ENCODE data around the gene RPL27. TPM values are rescaled to one million over a fixed set of nuclear protein-coding genes. Genes with fewer than 3 reads are reported as not detected.

The RPL27 gene
- polyA plus RNA-seq, 4 donors, result 1,737 to 4,151 (median 2,370) TPM

DNA sequence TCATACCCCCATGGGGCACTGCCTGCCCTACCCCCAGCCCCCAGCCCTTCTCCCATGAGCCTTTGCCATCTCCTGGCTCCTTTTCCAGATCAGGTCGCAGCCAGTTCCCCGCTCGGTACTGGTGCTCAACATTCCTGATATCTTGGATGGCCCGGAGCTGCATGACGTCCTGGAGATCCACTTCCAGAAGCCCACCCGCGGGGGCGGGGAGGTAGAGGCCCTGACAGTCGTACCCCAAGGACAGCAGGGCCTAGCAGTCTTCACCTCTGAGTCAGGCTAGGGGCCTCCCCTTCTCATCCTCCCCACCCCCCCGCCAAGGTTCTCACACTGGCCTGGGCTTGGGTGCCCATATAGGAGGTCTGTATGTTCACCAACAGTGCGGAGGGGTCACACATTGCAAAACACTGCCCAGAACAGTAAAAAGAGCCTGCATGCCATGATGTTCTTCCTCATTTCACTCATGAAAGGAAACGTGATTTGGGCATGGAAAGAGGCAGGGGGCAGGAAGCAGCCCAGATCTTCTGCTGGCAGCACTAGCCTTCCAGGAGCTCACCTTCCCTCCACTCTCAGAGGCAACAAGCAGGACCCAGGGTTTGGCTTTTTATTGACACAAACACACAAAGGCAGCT lies 15.9 kb downstream of the RPL27 start:
- Histone ChIP-seq H3K36me3 (ENCODE audit: control insufficient read depth in 3 of 3, insufficient read depth in 2 of 3, low read depth in 1 of 3, low read length in 3 of 3) (peaks cover 3 to 69% (median 6%) of the 10 kb centered on the region in 3 donors), H3K4me1 (ENCODE audit: control insufficient read depth in 3 of 3, insufficient read depth in 2 of 3, low read depth in 1 of 3, low read length in 2 of 3) (peaks cover 0 to 27% (median 3%) of the 10 kb centered on the region in 3 donors), H3K9me3 (ENCODE audit: control insufficient read depth in 2 of 2, insufficient read depth in 1 of 2, low read depth in 1 of 2, low read length in 1 of 2) (no peaks in the 10 kb centered on the region), H3K4me3 (ENCODE audit: low read depth in 1 of 3, low read length in 3 of 3) (no peak overlapping the region), H3K27ac (ENCODE audit: low read depth in 1 of 3, low read length in 2 of 3) (peak overlapping the region in 1 of 3 donors; percentile 71), H3K27me3 (ENCODE audit: control insufficient read depth in 3 of 3, insufficient read depth in 3 of 3, low read length in 3 of 3) (no peaks in the 10 kb centered on the region)
- FAIRE-seq, result no peak
- no peak for DNase-seq
- 81 to 93% (median 90%) methylated on average over 12 of the region's 12 CpGs for WGBS, 3 donors

DNA sequence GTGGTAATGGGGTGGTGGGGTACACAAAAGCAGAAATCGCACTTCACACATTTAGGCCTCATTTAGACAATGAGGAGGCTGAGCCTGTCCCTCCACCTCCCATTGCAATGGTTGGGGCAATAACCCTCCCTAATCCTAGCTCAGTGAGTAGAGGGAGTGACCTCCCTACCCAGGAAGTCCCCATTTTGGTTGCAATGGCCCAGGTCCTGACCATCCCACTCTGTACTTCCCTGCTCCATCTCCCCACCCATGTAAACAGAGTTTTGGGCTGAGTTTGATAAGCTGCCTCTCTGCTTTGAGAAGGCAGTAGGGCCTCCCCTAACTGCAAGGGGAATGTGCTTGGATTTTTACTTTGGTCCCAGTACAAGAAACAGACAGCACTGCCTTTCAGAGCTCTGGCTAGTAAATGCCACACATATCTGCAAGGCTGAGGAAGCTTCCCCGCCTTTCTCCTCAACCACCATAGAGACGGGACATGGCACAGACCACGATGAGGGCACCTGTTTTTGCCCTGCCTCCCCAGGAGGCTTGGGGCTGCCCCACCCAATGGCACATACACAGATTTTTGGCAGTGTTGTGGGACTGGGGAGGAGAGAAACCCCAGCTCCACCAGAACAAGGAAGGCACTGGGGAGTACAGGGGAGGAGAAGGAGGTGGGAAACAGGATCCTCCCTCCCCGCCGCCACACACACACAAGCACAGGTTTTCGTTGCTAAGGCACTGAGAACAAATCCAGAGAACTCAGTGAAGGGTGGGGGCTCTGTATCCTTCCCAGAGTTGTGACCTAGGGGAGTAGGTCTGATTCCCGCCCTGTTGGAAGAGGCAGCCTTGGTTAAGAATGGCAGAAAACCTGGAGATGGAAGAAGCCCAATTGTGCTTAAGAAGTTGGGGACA lies 16.7 kb downstream of the RPL27 start:
- Histone ChIP-seq H3K9me3 (ENCODE audit: control insufficient read depth in 2 of 2, insufficient read depth in 1 of 2, low read depth in 1 of 2, low read length in 1 of 2) (no peaks in the 10 kb centered on the region), H3K36me3 (ENCODE audit: control insufficient read depth in 3 of 3, insufficient read depth in 2 of 3, low read depth in 1 of 3, low read length in 3 of 3) (peaks cover 3 to 71% (median 6%) of the 10 kb centered on the region in 3 donors), H3K4me1 (ENCODE audit: control insufficient read depth in 3 of 3, insufficient read depth in 2 of 3, low read depth in 1 of 3, low read length in 2 of 3) (peaks cover 0 to 33% (median 5%) of the 10 kb centered on the region in 3 donors), H3K4me3 (ENCODE audit: low read depth in 1 of 3, low read length in 3 of 3) (no peak overlapping the region), H3K27me3 (ENCODE audit: control insufficient read depth in 3 of 3, insufficient read depth in 3 of 3, low read length in 3 of 3) (no peaks in the 10 kb centered on the region), H3K27ac (ENCODE audit: low read depth in 1 of 3, low read length in 2 of 3) (peak overlapping the region in 1 of 3 donors; percentile 71)
- no peak for FAIRE-seq
- DNase-seq, result no peak
- 75 to 83% (median 82%) methylated on average over 8 of the region's 8 CpGs for WGBS, 3 donors

DNA sequence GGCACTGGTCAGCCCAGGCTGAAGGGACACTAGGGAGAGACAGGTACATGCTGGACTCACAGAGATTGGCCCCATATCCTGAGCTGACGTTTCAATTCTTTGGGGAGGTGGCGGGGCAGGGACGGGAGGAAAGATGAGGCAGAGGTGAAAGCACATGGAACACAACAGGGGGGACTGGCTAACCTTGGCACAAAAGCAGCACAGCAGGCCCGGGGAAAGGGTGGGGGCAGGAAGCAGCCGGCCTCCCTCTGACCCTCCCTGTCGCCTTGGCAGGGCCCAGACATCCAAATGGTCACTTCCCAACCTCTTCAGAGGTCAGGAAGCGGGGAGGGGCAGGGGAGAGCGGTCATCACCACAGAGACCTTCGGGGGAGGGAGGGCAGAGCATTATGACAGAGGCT lies 17.4 kb downstream of the RPL27 start:
- DNase-seq, result no peak
- WGBS, 3 donors, result 61 to 85% (median 79%) methylated on average over 7 to 9 of the region's 9 CpGs
- Histone ChIP-seq H3K27ac (ENCODE audit: low read depth in 1 of 3, low read length in 2 of 3) (peak overlapping the region in 1 of 3 donors; percentile 71), H3K36me3 (ENCODE audit: control insufficient read depth in 3 of 3, insufficient read depth in 2 of 3, low read depth in 1 of 3, low read length in 3 of 3) (peaks cover 3 to 77% (median 6%) of the 10 kb centered on the region in 3 donors), H3K27me3 (ENCODE audit: control insufficient read depth in 3 of 3, insufficient read depth in 3 of 3, low read length in 3 of 3) (no peaks in the 10 kb centered on the region), H3K4me3 (ENCODE audit: low read depth in 1 of 3, low read length in 3 of 3) (no peak overlapping the region), H3K9me3 (ENCODE audit: control insufficient read depth in 2 of 2, insufficient read depth in 1 of 2, low read depth in 1 of 2, low read length in 1 of 2) (no peaks in the 10 kb centered on the region), H3K4me1 (ENCODE audit: control insufficient read depth in 3 of 3, insufficient read depth in 2 of 3, low read depth in 1 of 3, low read length in 2 of 3) (peaks cover 3 to 34% (median 5%) of the 10 kb centered on the region in 3 donors)
- FAIRE-seq, result no peak

DNA sequence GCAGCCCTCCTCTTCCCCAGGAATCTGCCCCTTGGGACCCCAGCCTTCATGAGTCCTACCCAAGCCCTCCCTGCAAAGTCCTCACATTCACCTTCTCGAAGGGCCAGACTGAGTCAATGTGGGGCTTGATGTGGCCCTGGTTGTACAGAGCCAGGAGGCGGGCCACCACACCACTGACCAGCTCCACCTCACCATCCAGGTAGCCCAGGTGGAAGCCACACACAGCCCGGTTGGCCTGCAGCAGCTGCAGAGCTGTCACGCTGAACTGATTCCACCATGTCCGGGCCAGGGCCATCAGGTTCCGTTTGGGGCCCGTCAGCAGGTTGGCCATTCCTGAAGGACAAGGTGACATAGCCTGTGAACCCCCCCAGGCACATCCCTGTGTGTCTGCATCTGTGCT lies 18.0 kb downstream of the RPL27 start:
- H3K27me3 ChIP-seq (ENCODE audit: control insufficient read depth in 3 of 3, insufficient read depth in 3 of 3, low read length in 3 of 3), result no peaks in the 10 kb centered on the region
- no peaks in the 10 kb centered on the region for H3K9me3 ChIP-seq (ENCODE audit: control insufficient read depth in 2 of 2, insufficient read depth in 1 of 2, low read depth in 1 of 2, low read length in 1 of 2)
- WGBS, 3 donors, result 83 to 88% (median 85%) methylated on average over 7 of the region's 7 CpGs
- DNase-seq (no peak), FAIRE-seq (no peak)
- peaks cover 3 to 33% (median 5%) of the 10 kb centered on the region in 3 donors for H3K4me1 ChIP-seq (ENCODE audit: control insufficient read depth in 3 of 3, insufficient read depth in 2 of 3, low read depth in 1 of 3, low read length in 2 of 3)
- peaks cover 3 to 78% (median 6%) of the 10 kb centered on the region in 3 donors for H3K36me3 ChIP-seq (ENCODE audit: control insufficient read depth in 3 of 3, insufficient read depth in 2 of 3, low read depth in 1 of 3, low read length in 3 of 3)
- no peak overlapping the region for H3K4me3 ChIP-seq (ENCODE audit: low read depth in 1 of 3, low read length in 3 of 3)
- H3K27ac ChIP-seq (ENCODE audit: low read depth in 1 of 3, low read length in 2 of 3), result peak overlapping the region in 1 of 3 donors; percentile 56

DNA sequence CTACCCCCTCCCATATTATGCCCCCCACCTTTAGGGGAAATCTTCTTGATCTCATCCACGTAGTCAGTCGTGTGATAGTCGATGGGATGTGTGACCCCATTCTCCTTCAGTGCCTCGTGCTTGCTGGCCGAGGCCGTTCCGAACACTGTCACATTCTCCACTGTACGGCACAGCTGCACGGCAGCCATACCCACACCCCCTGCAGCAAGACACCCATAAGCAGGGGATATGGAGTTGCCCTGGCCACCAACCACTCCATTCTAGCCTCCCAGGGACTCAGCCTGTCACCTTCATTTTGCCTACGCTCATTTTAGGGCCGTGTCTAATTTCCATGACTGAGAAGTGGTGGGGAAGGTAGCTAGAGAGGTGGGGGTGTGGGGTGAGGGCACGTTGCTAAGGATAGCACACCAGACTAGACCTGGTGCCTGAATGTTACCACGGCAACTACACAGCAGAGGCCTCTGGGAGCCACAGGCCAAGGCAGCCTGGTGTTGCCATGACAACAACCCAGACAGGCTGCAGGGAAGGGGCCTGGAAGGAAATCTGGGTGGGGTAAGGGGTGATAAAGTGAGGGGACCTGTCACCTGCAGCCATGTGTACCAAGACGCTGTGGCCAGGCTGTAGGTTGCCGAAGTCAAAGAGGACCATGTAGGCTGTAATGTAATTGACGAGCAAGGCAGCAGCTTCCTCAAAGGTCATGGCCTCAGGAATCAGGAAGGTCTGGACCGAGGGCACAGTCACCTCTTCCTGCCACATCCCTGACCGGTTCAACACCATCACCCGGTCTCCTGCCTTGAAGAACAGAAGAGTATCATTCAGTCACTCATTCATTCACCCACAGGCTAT lies 20.0 kb downstream of the RPL27 start:
- no peak overlapping the region for H3K4me3 ChIP-seq (ENCODE audit: low read depth in 1 of 3, low read length in 3 of 3)
- peaks cover 1 to 28% (median 3%) of the 10 kb centered on the region in 3 donors for H3K4me1 ChIP-seq (ENCODE audit: control insufficient read depth in 3 of 3, insufficient read depth in 2 of 3, low read depth in 1 of 3, low read length in 2 of 3)
- WGBS, 3 donors, result 67 to 77% (median 77%) methylated on average over 19 of the region's 19 CpGs
- no peaks in the 10 kb centered on the region for H3K27me3 ChIP-seq (ENCODE audit: control insufficient read depth in 3 of 3, insufficient read depth in 3 of 3, low read length in 3 of 3)
- FAIRE-seq (no peak), DNase-seq (no peak)
- no peaks in the 10 kb centered on the region for H3K9me3 ChIP-seq (ENCODE audit: control insufficient read depth in 2 of 2, insufficient read depth in 1 of 2, low read depth in 1 of 2, low read length in 1 of 2)
- no peak overlapping the region for H3K27ac ChIP-seq (ENCODE audit: low read depth in 1 of 3, low read length in 2 of 3)
- peaks cover under 1 to 62% (median 6%) of the 10 kb centered on the region in 3 donors for H3K36me3 ChIP-seq (ENCODE audit: control insufficient read depth in 3 of 3, insufficient read depth in 2 of 3, low read depth in 1 of 3, low read length in 3 of 3)

DNA sequence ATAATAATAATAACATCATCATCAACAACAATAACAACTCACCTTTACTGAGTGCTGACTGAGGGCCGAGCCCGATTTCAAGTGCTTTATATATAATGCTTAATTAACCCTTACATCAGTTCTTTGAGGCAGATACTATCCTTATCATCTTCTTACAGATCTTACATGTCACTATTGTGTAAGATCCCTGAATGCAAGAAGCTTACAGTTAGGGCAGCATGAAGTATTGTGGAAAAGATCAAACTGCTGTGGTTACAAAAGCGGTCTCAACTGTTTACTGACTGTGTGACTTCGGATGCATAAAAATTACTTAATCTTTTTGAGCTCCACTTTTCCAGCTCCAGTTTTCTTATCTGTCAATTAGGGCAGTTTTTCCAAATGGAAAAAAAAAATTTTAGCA lies 20.7 kb downstream of the RPL27 start:
- H3K9me3 ChIP-seq (ENCODE audit: control insufficient read depth in 2 of 2, insufficient read depth in 1 of 2, low read depth in 1 of 2, low read length in 1 of 2), result no peaks in the 10 kb centered on the region
- 40 to 59% (median 48%) methylated on average over 4 of the region's 4 CpGs for WGBS, 3 donors

DNA sequence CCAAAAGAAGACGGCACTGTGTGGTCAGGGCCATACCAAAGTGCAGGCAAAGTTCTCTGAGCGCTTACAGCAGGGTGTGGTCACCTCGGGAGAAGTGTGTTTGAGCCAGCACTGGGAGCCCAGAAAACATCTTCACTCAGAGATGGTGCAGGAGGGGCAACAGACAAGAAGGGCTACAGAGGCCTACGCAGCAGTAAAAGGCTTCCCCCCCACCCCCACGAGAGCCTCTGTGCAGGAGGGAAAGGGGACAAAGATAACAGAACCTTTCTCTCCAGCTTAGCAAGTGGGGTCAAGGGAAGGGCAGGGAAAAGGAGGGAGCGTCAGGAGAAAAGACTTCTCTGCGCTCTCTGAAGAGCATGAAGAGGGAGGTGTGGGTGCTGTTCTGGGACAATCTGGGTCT lies 21.2 kb downstream of the RPL27 start:
- peaks cover 0 to 50% (median 0%) of the 10 kb centered on the region in 3 donors for H3K36me3 ChIP-seq (ENCODE audit: control insufficient read depth in 3 of 3, insufficient read depth in 2 of 3, low read depth in 1 of 3, low read length in 3 of 3)
- H3K4me1 ChIP-seq (ENCODE audit: control insufficient read depth in 3 of 3, insufficient read depth in 2 of 3, low read depth in 1 of 3, low read length in 2 of 3), result peaks cover 1 to 29% (median 3%) of the 10 kb centered on the region in 3 donors
- 14 to 21% (median 19%) methylated on average over 7 of the region's 7 CpGs for WGBS, 3 donors
- peak overlapping the region in 2 of 3 donors; percentile 28 to 82 for H3K27ac ChIP-seq (ENCODE audit: low read depth in 1 of 3, low read length in 2 of 3)
- no peaks in the 10 kb centered on the region for H3K9me3 ChIP-seq (ENCODE audit: control insufficient read depth in 2 of 2, insufficient read depth in 1 of 2, low read depth in 1 of 2, low read length in 1 of 2)
- no peak for FAIRE-seq
- peak; percentile 43 to 64 for DNase-seq
- H3K27me3 ChIP-seq (ENCODE audit: control insufficient read depth in 3 of 3, insufficient read depth in 3 of 3, low read length in 3 of 3), result no peaks in the 10 kb centered on the region
- H3K4me3 ChIP-seq (ENCODE audit: low read depth in 1 of 3, low read length in 3 of 3), result no peak overlapping the region

More for the DNA sequence above, 20.7 kb downstream of the RPL27 start:
- Histone ChIP-seq H3K27me3 (ENCODE audit: control insufficient read depth in 3 of 3, insufficient read depth in 3 of 3, low read length in 3 of 3) (no peaks in the 10 kb centered on the region), H3K4me3 (ENCODE audit: low read depth in 1 of 3, low read length in 3 of 3) (no peak overlapping the region), H3K36me3 (ENCODE audit: control insufficient read depth in 3 of 3, insufficient read depth in 2 of 3, low read depth in 1 of 3, low read length in 3 of 3) (peaks cover 0 to 55% (median 1%) of the 10 kb centered on the region in 3 donors), H3K4me1 (ENCODE audit: control insufficient read depth in 3 of 3, insufficient read depth in 2 of 3, low read depth in 1 of 3, low read length in 2 of 3) (peaks cover 1 to 28% (median 3%) of the 10 kb centered on the region in 3 donors), H3K27ac (ENCODE audit: low read depth in 1 of 3, low read length in 2 of 3) (no peak overlapping the region)
- FAIRE-seq (no peak), DNase-seq (no peak)

All from small intestine (tissue), 7 donors.